ENCODE data around the gene NACC2. TPM values are rescaled to one million over a fixed set of nuclear protein-coding genes. Genes with fewer than 3 reads are reported as not detected.

The NACC2 gene
- total and polyA plus RNA-seq, 9 of the 15 experiments (the other 6 are each of a cell fraction or from before 2014, with no cell fraction given) = 0.70 to 25.1 (median 5.6) TPM

DNA sequence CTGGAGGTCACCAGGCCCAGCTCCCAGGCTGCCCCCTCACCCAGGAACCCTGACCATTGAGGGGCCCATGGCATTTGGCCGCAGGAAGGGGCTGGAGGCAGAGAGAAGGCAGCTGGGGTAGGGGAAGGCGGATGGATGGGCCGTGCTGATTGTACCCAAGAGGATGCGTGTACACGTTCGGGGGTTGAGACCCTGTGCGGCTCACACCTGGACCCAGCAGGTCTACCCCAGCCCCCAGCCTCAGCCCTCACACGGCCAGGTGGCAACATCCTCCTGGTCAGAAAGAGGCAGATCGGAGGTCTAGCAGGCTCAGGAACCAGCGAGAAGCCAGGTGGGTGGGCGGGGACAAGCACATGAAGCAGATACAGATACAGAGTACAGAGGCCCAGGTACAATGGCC, 33.7 kb downstream of the NACC2 start:
- DNase-seq (ENCODE audit: extremely low read depth in 1 of 4, low spot score in 3 of 4) (no peak), ATAC-seq (no peak), FAIRE-seq (no peak)
- peaks cover 19% of the 10 kb centered on the region; the same call in 1 of the 2 replicates for H4K20me1 ChIP-seq (replicated peaks; ENCODE audit: control insufficient read depth, insufficient read depth, low read length)
- no peak overlapping the region for H2AFZ ChIP-seq (ENCODE audit: low read depth, low read length)
- no TSS peak for BruUV-seq (replicated peaks)
- H3K79me2 ChIP-seq (ENCODE audit: control insufficient read depth, insufficient read depth, low read length) = peaks cover 82% of the 10 kb centered on the region
- intact Hi-C loops (cut with micrococcal nuclease) = no loop called here
- peaks cover 24% of the 10 kb centered on the region; the same call in 1 of the 3 replicates for H3K36me3 ChIP-seq (ENCODE audit: control insufficient read depth, insufficient read depth, low read length)
- 87% methylated on average over 4 of the region's 11 CpGs for WGBS (ENCODE audit: insufficient coverage, low coverage, missing lambda C conversion rate)
- no peak overlapping the region for H3K27ac ChIP-seq (ENCODE audit: extremely low read depth, low read depth, low read length)
- H3K9me1 ChIP-seq (ENCODE audit: control insufficient read depth, insufficient read depth, low read length) = no peaks in the 10 kb centered on the region
- ChIA-PET POLR2A (interaction anchor here (0.8 kb wide), 1 partner anchor 12 kb away, joined by 3 read pairs; no protein-coding TSS in a partner anchor), CTCF (ENCODE audit: low intra/inter-chr PET ratio) (no interaction called here)
- TF ChIP-seq, protein P1, sequence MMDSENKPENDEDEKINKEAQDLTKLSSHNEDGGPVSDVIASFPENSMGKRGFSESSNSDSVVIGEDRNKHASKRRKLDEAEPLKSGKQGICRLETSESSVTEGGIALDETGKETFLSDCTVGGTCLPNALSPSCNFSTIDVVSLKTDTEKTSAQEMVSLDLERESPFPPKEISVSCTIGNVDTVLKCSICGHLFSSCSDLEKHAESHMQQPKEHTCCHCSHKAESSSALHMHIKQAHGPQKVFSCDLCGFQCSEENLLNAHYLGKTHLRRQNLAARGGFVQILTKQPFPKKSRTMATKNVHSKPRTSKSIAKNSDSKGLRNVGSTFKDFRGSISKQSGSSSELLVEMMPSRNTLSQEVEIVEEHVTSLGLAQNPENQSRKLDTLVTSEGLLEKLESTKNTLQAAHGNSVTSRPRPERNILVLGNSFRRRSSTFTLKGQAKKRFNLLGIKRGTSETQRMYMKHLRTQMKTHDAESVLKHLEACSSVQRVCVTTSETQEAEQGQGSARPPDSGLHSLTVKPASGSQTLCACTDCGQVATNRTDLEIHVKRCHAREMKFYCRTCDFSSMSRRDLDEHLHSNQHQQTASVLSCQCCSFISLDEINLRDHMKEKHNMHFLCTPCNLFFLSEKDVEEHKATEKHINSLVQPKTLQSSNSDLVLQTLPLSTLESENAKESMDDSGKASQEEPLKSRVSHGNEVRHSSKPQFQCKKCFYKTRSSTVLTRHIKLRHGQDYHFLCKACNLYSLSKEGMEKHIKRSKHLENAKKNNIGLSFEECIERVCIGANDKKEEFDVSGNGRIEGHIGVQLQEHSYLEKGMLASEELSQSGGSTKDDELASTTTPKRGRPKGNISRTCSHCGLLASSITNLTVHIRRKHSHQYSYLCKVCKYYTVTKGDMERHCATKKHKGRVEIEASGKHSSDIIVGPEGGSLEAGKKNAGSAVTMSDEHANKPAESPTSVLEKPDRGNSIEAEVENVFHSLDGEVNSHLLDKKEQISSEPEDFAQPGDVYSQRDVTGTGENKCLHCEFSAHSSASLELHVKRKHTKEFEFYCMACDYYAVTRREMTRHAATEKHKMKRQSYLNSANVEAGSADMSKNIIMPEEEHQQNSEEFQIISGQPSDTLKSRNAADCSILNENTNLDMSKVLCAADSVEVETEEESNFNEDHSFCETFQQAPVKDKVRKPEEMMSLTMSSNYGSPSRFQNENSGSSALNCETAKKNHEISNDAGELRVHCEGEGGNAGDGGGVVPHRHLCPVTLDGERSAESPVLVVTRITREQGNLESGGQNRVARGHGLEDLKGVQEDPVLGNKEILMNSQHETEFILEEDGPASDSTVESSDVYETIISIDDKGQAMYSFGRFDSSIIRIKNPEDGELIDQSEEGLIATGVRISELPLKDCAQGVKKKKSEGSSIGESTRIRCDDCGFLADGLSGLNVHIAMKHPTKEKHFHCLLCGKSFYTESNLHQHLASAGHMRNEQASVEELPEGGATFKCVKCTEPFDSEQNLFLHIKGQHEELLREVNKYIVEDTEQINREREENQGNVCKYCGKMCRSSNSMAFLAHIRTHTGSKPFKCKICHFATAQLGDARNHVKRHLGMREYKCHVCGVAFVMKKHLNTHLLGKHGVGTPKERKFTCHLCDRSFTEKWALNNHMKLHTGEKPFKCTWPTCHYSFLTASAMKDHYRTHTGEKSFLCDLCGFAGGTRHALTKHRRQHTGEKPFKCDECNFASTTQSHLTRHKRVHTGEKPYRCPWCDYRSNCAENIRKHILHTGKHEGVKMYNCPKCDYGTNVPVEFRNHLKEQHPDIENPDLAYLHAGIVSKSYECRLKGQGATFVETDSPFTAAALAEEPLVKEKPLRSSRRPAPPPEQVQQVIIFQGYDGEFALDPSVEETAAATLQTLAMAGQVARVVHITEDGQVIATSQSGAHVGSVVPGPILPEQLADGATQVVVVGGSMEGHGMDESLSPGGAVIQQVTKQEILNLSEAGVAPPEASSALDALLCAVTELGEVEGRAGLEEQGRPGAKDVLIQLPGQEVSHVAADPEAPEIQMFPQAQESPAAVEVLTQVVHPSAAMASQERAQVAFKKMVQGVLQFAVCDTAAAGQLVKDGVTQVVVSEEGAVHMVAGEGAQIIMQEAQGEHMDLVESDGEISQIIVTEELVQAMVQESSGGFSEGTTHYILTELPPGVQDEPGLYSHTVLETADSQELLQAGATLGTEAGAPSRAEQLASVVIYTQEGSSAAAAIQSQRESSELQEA (IDR thresholded peaks at IDR 0.05; ENCODE audit: low read depth) = no peak
- TF ChIP-seq SMARCA5 (IDR thresholded peaks at IDR 0.05) = no peak
- TF ChIP-seq SUPT5H (IDR thresholded peaks at IDR 0.05) = no peak
- no peak for TF ChIP-seq ZNF79 (CRISPR knock-in tag; IDR thresholded peaks at IDR 0.05; ENCODE audit: low read depth)
- TF ChIP-seq PTRF (tag; IDR thresholded peaks at IDR 0.05) = no peak
- TF ChIP-seq, protein P2, sequence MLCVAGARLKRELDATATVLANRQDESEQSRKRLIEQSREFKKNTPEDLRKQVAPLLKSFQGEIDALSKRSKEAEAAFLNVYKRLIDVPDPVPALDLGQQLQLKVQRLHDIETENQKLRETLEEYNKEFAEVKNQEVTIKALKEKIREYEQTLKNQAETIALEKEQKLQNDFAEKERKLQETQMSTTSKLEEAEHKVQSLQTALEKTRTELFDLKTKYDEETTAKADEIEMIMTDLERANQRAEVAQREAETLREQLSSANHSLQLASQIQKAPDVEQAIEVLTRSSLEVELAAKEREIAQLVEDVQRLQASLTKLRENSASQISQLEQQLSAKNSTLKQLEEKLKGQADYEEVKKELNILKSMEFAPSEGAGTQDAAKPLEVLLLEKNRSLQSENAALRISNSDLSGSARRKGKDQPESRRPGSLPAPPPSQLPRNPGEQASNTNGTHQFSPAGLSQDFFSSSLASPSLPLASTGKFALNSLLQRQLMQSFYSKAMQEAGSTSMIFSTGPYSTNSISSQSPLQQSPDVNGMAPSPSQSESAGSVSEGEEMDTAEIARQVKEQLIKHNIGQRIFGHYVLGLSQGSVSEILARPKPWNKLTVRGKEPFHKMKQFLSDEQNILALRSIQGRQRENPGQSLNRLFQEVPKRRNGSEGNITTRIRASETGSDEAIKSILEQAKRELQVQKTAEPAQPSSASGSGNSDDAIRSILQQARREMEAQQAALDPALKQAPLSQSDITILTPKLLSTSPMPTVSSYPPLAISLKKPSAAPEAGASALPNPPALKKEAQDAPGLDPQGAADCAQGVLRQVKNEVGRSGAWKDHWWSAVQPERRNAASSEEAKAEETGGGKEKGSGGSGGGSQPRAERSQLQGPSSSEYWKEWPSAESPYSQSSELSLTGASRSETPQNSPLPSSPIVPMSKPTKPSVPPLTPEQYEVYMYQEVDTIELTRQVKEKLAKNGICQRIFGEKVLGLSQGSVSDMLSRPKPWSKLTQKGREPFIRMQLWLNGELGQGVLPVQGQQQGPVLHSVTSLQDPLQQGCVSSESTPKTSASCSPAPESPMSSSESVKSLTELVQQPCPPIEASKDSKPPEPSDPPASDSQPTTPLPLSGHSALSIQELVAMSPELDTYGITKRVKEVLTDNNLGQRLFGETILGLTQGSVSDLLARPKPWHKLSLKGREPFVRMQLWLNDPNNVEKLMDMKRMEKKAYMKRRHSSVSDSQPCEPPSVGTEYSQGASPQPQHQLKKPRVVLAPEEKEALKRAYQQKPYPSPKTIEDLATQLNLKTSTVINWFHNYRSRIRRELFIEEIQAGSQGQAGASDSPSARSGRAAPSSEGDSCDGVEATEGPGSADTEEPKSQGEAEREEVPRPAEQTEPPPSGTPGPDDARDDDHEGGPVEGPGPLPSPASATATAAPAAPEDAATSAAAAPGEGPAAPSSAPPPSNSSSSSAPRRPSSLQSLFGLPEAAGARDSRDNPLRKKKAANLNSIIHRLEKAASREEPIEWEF (CRISPR knock-in tag; IDR thresholded peaks at IDR 0.05) = no peak
- no peak for TF ChIP-seq ZEB2 (IDR thresholded peaks at IDR 0.05)
- no peak for TF ChIP-seq RBM14 (IDR thresholded peaks at IDR 0.05; ENCODE audit: borderline replicate concordance, insufficient read depth, low read depth, low read length)
- no peak overlapping the region for H3K4me3 ChIP-seq
- no peak overlapping the region for H3K4me2 ChIP-seq (ENCODE audit: insufficient read depth, low read length)
- H3K9ac ChIP-seq (ENCODE audit: insufficient read depth in 1 of 2, low read depth in 2 of 2, low read length in 2 of 2) = peak overlapping the region in 1 of 2 experiments; percentile 71; a peak in 1 of 4 replicates
- in situ Hi-C loops (cut with MboI) = loop anchor here (5.0 kb wide), 1 partner anchor 39 kb away; no protein-coding TSS in a partner anchor
- peaks cover 0 to 48% of the 10 kb centered on the region in 2 experiments; a peak in 2 of 5 replicates for H3K4me1 ChIP-seq (replicated peaks in 1 of 2; ENCODE audit: control insufficient read depth in 2 of 2, insufficient read depth in 2 of 2, low read length in 2 of 2)
- H3K9me3 ChIP-seq (replicated peaks; ENCODE audit: control insufficient read depth, insufficient read depth, low read depth, low read length) = no peaks in the 10 kb centered on the region
- no peaks in the 10 kb centered on the region for H3K27me3 ChIP-seq (ENCODE audit: control insufficient read depth in 2 of 2, insufficient read depth in 2 of 2, low read length in 2 of 2)

Data from K562 (cell line).